ENCODE results near the gene FOXO6. TPM values are rescaled to one million over a fixed set of nuclear protein-coding genes. Genes with fewer than 3 reads are reported as not detected.

Gene FOXO6
- polyA plus RNA-seq, 1 of the 3 experiments (the other 2 are of a cell fraction): 0.35 TPM

- no peak for TF ChIP-seq SIN3A (IDR thresholded peaks at IDR 0.05; ENCODE audit: borderline replicate concordance, low read depth, low read length)
Observed at GRCh38 chr1:41350055-41350378, 11.2 kb upstream of the FOXO6 start (continued).

- no peaks in the 10 kb centered on the region for H3F3A ChIP-seq (replicated peaks; ENCODE audit: insufficient read depth)
- H4K20me1 ChIP-seq (ENCODE audit: insufficient read depth): no peaks in the 10 kb centered on the region
- no peaks in the 10 kb centered on the region for H3K36me3 ChIP-seq (replicated peaks in 1 of 2; ENCODE audit: control insufficient read depth in 1 of 2, insufficient read depth in 2 of 2, low read length in 1 of 2)
- TF ChIP-seq USF1 (IDR thresholded peaks at IDR 0.05; ENCODE audit: borderline replicate concordance, low read depth) (no peak), POLR2AphosphoS5 (IDR thresholded peaks at IDR 0.05; ENCODE audit: low read depth, low read length) (no peak), RCOR1 (IDR thresholded peaks at IDR 0.05; ENCODE audit: low read length) (no peak), TAF1 (IDR thresholded peaks at IDR 0.05; ENCODE audit: borderline replicate concordance, low read depth, low read length) (no peak)
- CTCF ChIA-PET: interaction anchor here (0.7 to 1.5 kb wide), 2 partner anchors 57 to 66 kb away, joined by 3 to 4 read pairs; no protein-coding TSS in a partner anchor
- H3K4me3 ChIP-seq (ENCODE audit: low read depth in 2 of 2, low read length in 1 of 2): no peak overlapping the region
- H3K4me2 ChIP-seq: no peak overlapping the region
- no peak overlapping the region for H3K27ac ChIP-seq (ENCODE audit: low read depth in 2 of 2, low read length in 1 of 2)
- no peaks in the 10 kb centered on the region for H3K27me3 ChIP-seq (ENCODE audit: insufficient read depth)
- H3K4me1 ChIP-seq (ENCODE audit: control insufficient read depth in 1 of 2, insufficient read depth in 2 of 2, low read depth in 1 of 2, low read length in 1 of 2): peaks cover 0 to 4% of the 10 kb centered on the region in 2 experiments; a peak in 1 of 4 replicates
- DNase-seq: no peak
- POLR2A ChIA-PET: no interaction called here
- no peaks in the 10 kb centered on the region for H3K9me3 ChIP-seq
- no peak overlapping the region for H2AFZ ChIP-seq (ENCODE audit: low read depth)
- no peaks in the 10 kb centered on the region for H3K9me2 ChIP-seq
- 83% methylated on average over 6 of the region's 6 CpGs for WGBS (ENCODE audit: low lambda C conversion rate)
- H3K79me2 ChIP-seq (ENCODE audit: insufficient read depth): no peaks in the 10 kb centered on the region
- H3K9ac ChIP-seq: no peak overlapping the region
Observed at GRCh38 chr1:41351262-41352151, 9.7 kb upstream of the FOXO6 start.

- WGBS (ENCODE audit: low lambda C conversion rate): 91% methylated on average over 9 of the region's 9 CpGs
- CTCF ChIA-PET: interaction anchor here (0.7 to 1.3 kb wide), 4 partner anchors 32 to 79 kb away, joined by 3 to 4 read pairs (median 3); no protein-coding TSS in a partner anchor
- no peak for DNase-seq
- TF ChIP-seq RXRA (IDR thresholded peaks at IDR 0.05; ENCODE audit: borderline replicate concordance, low read depth) (no peak), YY1 (IDR thresholded peaks at IDR 0.05; ENCODE audit: low read depth) (no peak), TAF1 (IDR thresholded peaks at IDR 0.05; ENCODE audit: borderline replicate concordance, low read depth, low read length) (no peak), CHD2 (IDR thresholded peaks at IDR 0.05; ENCODE audit: low read length, partially characterized antibody) (no peak), TCF12 (IDR thresholded peaks at IDR 0.05) (no peak), TEAD4 (IDR thresholded peaks at IDR 0.05; ENCODE audit: borderline replicate concordance, insufficient read depth) (no peak), FOXJ3 (CRISPR knock-in tag; IDR thresholded peaks at IDR 0.05) (no peak), FOXM1 (IDR thresholded peaks at IDR 0.05; ENCODE audit: low read depth) (no peak), USF1 (IDR thresholded peaks at IDR 0.05; ENCODE audit: borderline replicate concordance, low read depth) (no peak), REST (IDR thresholded peaks at IDR 0.05; ENCODE audit: low read depth, low read length) (no peak), MXI1 (IDR thresholded peaks at IDR 0.05; ENCODE audit: low read depth, low read length) (no peak), ELF1 (IDR thresholded peaks at IDR 0.05) (no peak), PBX3 (IDR thresholded peaks at IDR 0.05) (no peak), MEF2A (IDR thresholded peaks at IDR 0.05; ENCODE audit: borderline replicate concordance, low read depth) (no peak), JUND (IDR thresholded peaks at IDR 0.05) (no peak), NRF1 (IDR thresholded peaks at IDR 0.05; ENCODE audit: low read depth, low read length) (no peak)
Observed at GRCh38 chr1:41353744-41354143, 7.5 kb upstream of the FOXO6 start.

More at GRCh38 chr1:41353744-41354143, 7.5 kb upstream of the FOXO6 start:
- no peaks in the 10 kb centered on the region for H3K36me3 ChIP-seq (replicated peaks in 1 of 2; ENCODE audit: control insufficient read depth in 1 of 2, insufficient read depth in 2 of 2, low read length in 1 of 2)
- no peak overlapping the region for H3K4me2 ChIP-seq
- H2AFZ ChIP-seq (ENCODE audit: low read depth): no peak overlapping the region
- no peak overlapping the region for H3K27ac ChIP-seq (ENCODE audit: low read depth in 2 of 2, low read length in 1 of 2)
- H3K9me3 ChIP-seq: no peaks in the 10 kb centered on the region
- H3K9ac ChIP-seq: no peak overlapping the region
- no peaks in the 10 kb centered on the region for H4K20me1 ChIP-seq (ENCODE audit: insufficient read depth)
- no peaks in the 10 kb centered on the region for H3F3A ChIP-seq (replicated peaks; ENCODE audit: insufficient read depth)
- H3K4me3 ChIP-seq (ENCODE audit: low read depth in 2 of 2, low read length in 1 of 2): no peak overlapping the region
- H3K27me3 ChIP-seq (ENCODE audit: insufficient read depth): no peaks in the 10 kb centered on the region
- no peaks in the 10 kb centered on the region for H3K79me2 ChIP-seq (ENCODE audit: insufficient read depth)
- POLR2A ChIA-PET: no interaction called here
- peaks cover 11 to 16% of the 10 kb centered on the region in 2 experiments; a peak in 2 of 4 replicates for H3K4me1 ChIP-seq (ENCODE audit: control insufficient read depth in 1 of 2, insufficient read depth in 2 of 2, low read depth in 1 of 2, low read length in 1 of 2)
- no peaks in the 10 kb centered on the region for H3K9me2 ChIP-seq
